ENCODE measurements around the gene LDLRAD3.

LDLRAD3 gene

DNA sequence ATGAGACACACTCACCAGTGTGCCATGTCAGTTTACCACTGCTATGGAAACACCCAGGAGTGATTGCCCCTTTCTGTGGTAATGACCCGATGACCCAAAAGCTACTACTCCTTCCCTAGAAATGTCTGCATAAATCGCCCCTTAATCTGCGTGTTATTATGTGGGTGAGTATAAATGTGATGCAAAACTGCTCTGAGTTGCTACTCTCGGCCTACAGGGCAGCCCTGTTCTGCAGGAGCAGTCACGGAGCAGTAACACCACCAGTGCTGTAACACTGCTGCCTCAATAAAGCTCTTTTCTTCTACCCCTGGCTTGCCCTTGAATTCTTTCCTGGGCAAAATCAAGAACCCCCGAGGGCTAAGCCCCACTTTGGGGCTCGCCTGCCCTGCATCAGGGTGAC, 9.6 kb upstream of the LDLRAD3 start:
- TF ChIP-seq, protein P1, sequence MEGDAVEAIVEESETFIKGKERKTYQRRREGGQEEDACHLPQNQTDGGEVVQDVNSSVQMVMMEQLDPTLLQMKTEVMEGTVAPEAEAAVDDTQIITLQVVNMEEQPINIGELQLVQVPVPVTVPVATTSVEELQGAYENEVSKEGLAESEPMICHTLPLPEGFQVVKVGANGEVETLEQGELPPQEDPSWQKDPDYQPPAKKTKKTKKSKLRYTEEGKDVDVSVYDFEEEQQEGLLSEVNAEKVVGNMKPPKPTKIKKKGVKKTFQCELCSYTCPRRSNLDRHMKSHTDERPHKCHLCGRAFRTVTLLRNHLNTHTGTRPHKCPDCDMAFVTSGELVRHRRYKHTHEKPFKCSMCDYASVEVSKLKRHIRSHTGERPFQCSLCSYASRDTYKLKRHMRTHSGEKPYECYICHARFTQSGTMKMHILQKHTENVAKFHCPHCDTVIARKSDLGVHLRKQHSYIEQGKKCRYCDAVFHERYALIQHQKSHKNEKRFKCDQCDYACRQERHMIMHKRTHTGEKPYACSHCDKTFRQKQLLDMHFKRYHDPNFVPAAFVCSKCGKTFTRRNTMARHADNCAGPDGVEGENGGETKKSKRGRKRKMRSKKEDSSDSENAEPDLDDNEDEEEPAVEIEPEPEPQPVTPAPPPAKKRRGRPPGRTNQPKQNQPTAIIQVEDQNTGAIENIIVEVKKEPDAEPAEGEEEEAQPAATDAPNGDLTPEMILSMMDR (conservative IDR thresholded peaks at IDR 0.05; ENCODE audit: low read length), result no peak
- DNase-seq (ENCODE audit: low read depth), result no peak
- no peak overlapping the region for H3K4me3 ChIP-seq (ENCODE audit: low read length)

DNA sequence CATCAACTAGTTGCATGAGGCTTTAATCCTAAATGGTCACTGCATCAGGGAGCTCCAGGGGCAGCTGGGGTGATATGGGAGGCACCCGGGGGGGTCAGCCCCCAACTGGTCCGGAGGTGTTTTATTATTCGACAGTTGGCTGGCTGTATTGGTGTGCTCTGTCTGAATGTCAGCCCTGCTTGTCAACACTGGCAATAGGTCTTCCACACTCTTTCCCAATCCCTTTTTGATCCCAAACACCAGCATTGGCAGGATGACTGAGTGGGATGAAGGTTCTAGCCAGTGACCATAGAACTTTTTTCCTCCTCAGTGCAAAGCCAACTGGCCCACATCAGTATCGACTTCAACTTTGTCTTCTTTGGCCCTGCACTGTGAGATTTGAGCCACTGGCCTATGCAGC, 8.9 kb upstream of the LDLRAD3 start:
- TF ChIP-seq, protein P1 (conservative IDR thresholded peaks at IDR 0.05; ENCODE audit: low read length), result no peak
- H3K4me3 ChIP-seq (ENCODE audit: low read length), result no peak overlapping the region
- DNase-seq (ENCODE audit: low read depth), result no peak

DNA sequence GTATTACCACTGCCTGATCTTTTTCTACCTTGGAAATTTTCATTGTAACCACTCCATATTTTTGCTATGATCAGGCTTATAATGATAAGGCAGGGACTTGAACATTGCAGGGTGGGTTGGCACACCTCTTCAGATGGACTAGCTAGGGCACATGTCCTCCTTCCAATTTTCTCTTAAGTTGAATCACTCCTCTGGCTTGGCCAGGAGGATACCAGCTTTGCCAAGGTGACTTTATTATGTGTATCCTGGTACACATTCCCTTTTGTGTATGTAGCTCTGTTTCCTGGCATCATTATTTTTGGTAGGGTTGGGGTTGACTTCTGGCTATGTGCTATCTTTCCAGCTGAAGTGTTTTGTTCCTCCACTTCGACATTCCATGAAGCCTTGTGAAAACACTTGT, 8.5 kb upstream of the LDLRAD3 start:
- H3K4me3 ChIP-seq (ENCODE audit: low read length), result no peak overlapping the region
- DNase-seq (ENCODE audit: low read depth), result no peak
- TF ChIP-seq, protein P1 (conservative IDR thresholded peaks at IDR 0.05; ENCODE audit: low read length), result no peak

DNA sequence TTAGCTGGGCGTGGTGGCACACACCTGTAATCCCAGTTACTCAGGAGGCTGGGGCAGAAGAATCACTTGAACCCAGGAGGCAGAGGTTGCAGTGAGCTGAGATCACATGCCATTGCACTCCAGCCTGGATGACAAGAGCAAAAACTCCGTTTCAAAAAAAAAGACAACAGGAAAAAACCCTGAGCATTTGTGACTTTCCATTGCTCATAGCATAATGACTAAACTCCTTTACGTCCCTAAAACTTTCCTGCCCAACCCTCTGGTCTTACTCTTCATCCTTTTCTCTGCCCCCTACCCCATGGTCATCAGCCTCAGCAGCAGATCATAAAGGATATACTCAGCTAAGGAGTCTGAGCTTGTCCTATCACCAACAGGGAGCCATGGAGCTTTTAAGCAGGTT, 6.8 kb upstream of the LDLRAD3 start:
- no peak overlapping the region for H3K4me3 ChIP-seq (ENCODE audit: low read length)
- DNase-seq (ENCODE audit: low read depth), result no peak
- TF ChIP-seq, protein P1 (conservative IDR thresholded peaks at IDR 0.05; ENCODE audit: low read length), result no peak

DNA sequence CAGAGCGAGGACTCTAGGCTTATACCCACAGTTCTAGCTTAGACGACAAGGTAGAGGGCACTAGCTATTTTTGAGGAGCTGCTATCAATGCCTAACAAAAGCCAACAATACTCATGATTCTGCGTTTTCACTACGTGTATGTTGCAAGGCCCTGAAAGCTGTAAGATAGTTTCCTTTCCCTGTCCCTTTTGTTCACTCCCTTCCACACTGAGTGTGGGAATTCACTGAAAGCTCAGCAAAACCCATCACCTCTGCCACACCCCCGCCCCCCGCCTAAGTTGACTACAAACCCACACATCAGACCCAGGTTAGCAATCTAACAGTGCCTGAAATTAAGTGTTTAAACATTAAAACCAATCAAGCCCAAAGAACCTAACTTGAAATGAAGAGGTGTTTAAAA, 6.2 kb upstream of the LDLRAD3 start:
- DNase-seq (ENCODE audit: low read depth), result no peak
- no peak overlapping the region for H3K4me3 ChIP-seq (ENCODE audit: low read length)
- TF ChIP-seq, protein P1 (conservative IDR thresholded peaks at IDR 0.05; ENCODE audit: low read length), result no peak

DNA sequence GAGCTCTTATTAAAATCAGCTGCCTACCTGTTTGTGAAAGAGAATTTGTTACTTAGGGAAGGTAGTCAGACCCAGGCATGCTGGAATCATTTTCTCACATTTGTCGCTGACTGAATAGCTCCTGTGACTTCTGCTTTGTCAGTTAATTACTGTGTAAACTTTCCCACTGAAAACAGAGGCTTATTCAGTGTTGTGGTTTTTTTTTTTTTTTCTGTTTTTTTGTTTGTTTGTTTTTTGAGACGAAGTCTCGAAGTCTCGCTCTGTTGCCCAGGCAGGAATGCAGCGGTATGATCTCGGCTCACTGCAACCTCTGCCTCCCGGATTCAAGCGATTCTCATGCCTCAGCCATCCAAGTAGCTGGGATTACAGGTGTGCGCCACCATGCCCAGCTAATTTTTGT, 5.6 kb upstream of the LDLRAD3 start:
- no peak for DNase-seq (ENCODE audit: low read depth)
- TF ChIP-seq, protein P1 (conservative IDR thresholded peaks at IDR 0.05; ENCODE audit: low read length), result no peak
- H3K4me3 ChIP-seq (ENCODE audit: low read length), result no peak overlapping the region

DNA sequence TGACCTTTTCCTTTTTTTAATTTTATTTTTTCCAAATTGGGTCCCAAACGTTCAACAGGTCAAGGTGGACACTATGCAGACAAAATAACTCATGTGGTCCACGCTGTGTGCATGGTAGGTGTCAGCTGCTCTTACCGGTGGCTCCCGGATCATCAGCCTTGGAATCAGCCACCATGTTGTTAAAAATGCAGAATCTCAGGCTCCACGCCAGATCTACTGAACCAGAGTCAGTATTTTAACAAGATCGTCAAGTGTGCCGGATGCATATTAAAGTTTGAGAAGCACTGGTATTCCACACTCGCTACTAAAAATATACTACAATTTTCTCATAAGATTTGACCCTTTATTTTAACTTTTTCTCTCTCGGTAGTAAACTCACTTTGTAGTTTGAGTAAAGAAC, 553 bp upstream of the LDLRAD3 start:
- TF ChIP-seq, protein P1 (conservative IDR thresholded peaks at IDR 0.05; ENCODE audit: low read length), result no peak
- peak overlapping the region; percentile 68 for H3K4me3 ChIP-seq (ENCODE audit: low read length)
- no peak for DNase-seq (ENCODE audit: low read depth)
